Measurements from ENCODE around the gene FOXA3. TPM values are rescaled to one million over a fixed set of nuclear protein-coding genes. Genes with fewer than 3 reads are reported as not detected.

The FOXA3 gene
- total and polyA plus RNA-seq, 2 of the 4 experiments (the other 2 are of a cell fraction) = not detected

DNA sequence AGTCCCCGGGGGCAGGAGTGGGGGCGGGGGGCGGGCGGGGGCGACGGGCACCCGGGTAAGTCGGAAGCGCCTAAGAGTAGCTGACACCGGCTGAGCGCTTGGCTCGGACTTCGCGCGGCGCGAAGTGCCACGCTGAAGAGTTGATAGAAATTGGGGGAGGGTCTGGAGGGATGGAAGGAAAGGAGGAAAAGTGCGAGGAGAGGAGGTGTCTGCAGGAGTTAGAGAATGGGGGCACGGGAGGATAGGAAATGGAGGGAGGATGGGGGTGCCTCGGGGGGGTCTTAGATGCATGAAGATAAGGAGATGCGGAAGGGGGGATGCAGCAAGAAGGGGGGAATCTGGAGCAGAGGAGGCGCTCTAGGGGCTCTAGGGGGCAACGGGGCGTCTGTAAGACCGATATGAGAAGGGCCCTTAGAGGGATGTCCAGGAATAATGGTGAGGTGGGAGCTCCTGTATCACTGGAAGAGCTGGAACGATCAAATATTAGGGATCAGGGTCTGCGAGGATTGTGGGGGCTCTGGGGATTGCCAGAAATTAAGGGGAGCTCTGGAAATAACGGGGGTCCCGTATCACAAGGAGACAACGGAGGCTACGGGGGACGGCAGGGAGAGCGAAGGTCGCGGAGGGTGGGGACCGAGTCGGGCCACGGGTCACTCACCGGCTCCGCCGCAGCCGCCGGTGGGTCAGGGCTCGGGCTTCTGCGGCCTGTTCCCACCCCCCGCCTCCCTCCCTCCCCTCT lies 38.0 kb downstream of the FOXA3 start, which contains the start of gene MYPOP:
TSS of gene MYPOP (minus strand) at position 702 of the 739 bp plus-strand sequence. CDS start 840 bp downstream, outside the sequence.
- Histone ChIP-seq H3K4me3 (ENCODE audit: insufficient read depth, low read depth, low read length) (peak within 1 kb of the TSS; percentile 70), H2BK20ac (ENCODE audit: low read depth, low read length) (no peak within 1 kb of the TSS; the same call in 1 of the 2 replicates), H3K27ac (ENCODE audit: insufficient read depth, low read length) (peak within 1 kb of the TSS; percentile 68), H3K9ac (ENCODE audit: low read depth, low read length) (peak within 1 kb of the TSS; percentile 80), H2BK5ac (ENCODE audit: low read depth, low read length, poor library complexity, severe bottlenecking) (peak within 1 kb of the TSS; percentile 52), H3K23ac (ENCODE audit: low read depth, low read length) (peak within 1 kb of the TSS; percentile 82; the same call in 1 of the 2 replicates), H3K56ac (ENCODE audit: extremely low read depth, insufficient read depth, low read length) (peak within 1 kb of the TSS; percentile 62), H2AK9ac (replicated peaks; ENCODE audit: low read depth, low read length, poor library complexity) (peak within 1 kb of the TSS; percentile 91), H3K14ac (replicated peaks; ENCODE audit: low read depth, low read length) (peak within 1 kb of the TSS; percentile 76), H3K9me3 (ENCODE audit: control insufficient read depth, insufficient read depth, low read length) (no peaks in the 10 kb centered on the region), H2BK15ac (ENCODE audit: low read depth, low read length) (no peak within 1 kb of the TSS; the same call in 2 of the 3 replicates), H3K4ac (ENCODE audit: low read depth, low read length) (peak within 1 kb of the TSS; percentile 91), H2AFZ (replicated peaks; ENCODE audit: low read length, poor library complexity) (peak within 1 kb of the TSS; percentile 99), H4K20me1 (ENCODE audit: insufficient read depth, low read length) (0 out of 2 replicates have a peak, but pooled peaks cover 9% of the 10 kb centered on the region), H3K9me1 (ENCODE audit: insufficient read depth, low read length) (peaks cover 7% of the 10 kb centered on the region; the same call in 1 of the 2 replicates), H2AK5ac (ENCODE audit: low read depth, low read length) (peak within 1 kb of the TSS; percentile 51), H4K5ac (ENCODE audit: low read depth, low read length) (peak within 1 kb of the TSS; percentile 66), H3K79me1 (ENCODE audit: low read depth in 1 of 2, low read length in 2 of 2) (peaks cover 9 to 21% of the 10 kb centered on the region in 2 experiments), H4K91ac (ENCODE audit: insufficient read depth, low read depth, low read length) (peak within 1 kb of the TSS; percentile 86), H3K18ac (ENCODE audit: low read depth, low read length) (no peak within 1 kb of the TSS), H4K8ac (ENCODE audit: low read depth in 2 of 2, low read length in 2 of 2) (peak within 1 kb of the TSS; percentile 85 to 95), H3K36me3 (ENCODE audit: control insufficient read depth, insufficient read depth, low read length) (peaks cover 19% of the 10 kb centered on the region), H3K4me1 (ENCODE audit: control insufficient read depth, insufficient read depth, low read length) (0 out of 2 replicates have a peak, but pooled peaks cover 4% of the 10 kb centered on the region), H3K4me2 (ENCODE audit: low read depth, low read length) (peak within 1 kb of the TSS; percentile 89), H3K27me3 (ENCODE audit: control insufficient read depth, insufficient read depth, low read length) (no peaks in the 10 kb centered on the region), H2BK120ac (ENCODE audit: low read depth, low read length) (peak within 1 kb of the TSS; percentile 21; the same call in 1 of the 2 replicates)
- DNase-seq (no peak), ATAC-seq (ENCODE audit: low read depth) (peak; percentile 1)
- no TSS peak for BruUV-seq (replicated peaks)
- ChIA-PET POLR2A (ENCODE audit: unreplicated experiment) (no interaction called here), CTCF (interaction anchor here (0.6 kb wide), 1 partner anchor 1838 kb away, joined by 3 read pairs; no protein-coding TSS in a partner anchor)
- intact Hi-C loops (cut with micrococcal nuclease) = no loop called here
- 1% methylated on average over 26 of the region's 47 CpGs; no CpG with 5 or more reads in 1 of the 2 experiments for WGBS, 2 experiments (ENCODE audit: extremely low coverage in 2 of 2, insufficient read length in 1 of 2)
- in situ Hi-C loops (cut with MboI; ENCODE audit: low sequenced_read_pairs) = no loop called here
- dilution Hi-C loops (cut with HindIII; ENCODE audit: low sequenced_read_pairs, unreplicated experiment) = no loop called here
- TF ChIP-seq, protein P1, sequence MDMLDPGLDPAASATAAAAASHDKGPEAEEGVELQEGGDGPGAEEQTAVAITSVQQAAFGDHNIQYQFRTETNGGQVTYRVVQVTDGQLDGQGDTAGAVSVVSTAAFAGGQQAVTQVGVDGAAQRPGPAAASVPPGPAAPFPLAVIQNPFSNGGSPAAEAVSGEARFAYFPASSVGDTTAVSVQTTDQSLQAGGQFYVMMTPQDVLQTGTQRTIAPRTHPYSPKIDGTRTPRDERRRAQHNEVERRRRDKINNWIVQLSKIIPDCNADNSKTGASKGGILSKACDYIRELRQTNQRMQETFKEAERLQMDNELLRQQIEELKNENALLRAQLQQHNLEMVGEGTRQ (IDR thresholded peaks at IDR 0.05; ENCODE audit: low read depth, low read length) = no peak
- TF ChIP-seq MXI1 (IDR thresholded peaks at IDR 0.05; ENCODE audit: borderline replicate concordance, low read depth, low read length) = no peak
- TF ChIP-seq MAFK (IDR thresholded peaks at IDR 0.05; ENCODE audit: low read depth, low read length) = no peak
- no peak for TF ChIP-seq RAD21 (IDR thresholded peaks at IDR 0.05; ENCODE audit: low read length)
- no peak for TF ChIP-seq BHLHE40 (IDR thresholded peaks at IDR 0.05; ENCODE audit: low read depth, low read length)
- no peak for TF ChIP-seq RCOR1 (IDR thresholded peaks at IDR 0.05; ENCODE audit: insufficient replicate concordance, low read length)
- TF ChIP-seq RFX5 (IDR thresholded peaks at IDR 0.05; ENCODE audit: low read depth, low read length) = no peak
- no peak for TF ChIP-seq FOS (IDR thresholded peaks at IDR 0.05; ENCODE audit: low read depth, low read length)
- TF ChIP-seq CHD1 (IDR thresholded peaks at IDR 0.05; ENCODE audit: low read depth, low read length) = no peak
- TF ChIP-seq, protein P2, sequence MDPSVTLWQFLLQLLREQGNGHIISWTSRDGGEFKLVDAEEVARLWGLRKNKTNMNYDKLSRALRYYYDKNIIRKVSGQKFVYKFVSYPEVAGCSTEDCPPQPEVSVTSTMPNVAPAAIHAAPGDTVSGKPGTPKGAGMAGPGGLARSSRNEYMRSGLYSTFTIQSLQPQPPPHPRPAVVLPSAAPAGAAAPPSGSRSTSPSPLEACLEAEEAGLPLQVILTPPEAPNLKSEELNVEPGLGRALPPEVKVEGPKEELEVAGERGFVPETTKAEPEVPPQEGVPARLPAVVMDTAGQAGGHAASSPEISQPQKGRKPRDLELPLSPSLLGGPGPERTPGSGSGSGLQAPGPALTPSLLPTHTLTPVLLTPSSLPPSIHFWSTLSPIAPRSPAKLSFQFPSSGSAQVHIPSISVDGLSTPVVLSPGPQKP (IDR thresholded peaks at IDR 0.05; ENCODE audit: borderline replicate concordance, low read depth, low read length) = no peak
- TF ChIP-seq MAZ (IDR thresholded peaks at IDR 0.05; ENCODE audit: borderline replicate concordance, low read depth, low read length) = no peak
- no peak for TF ChIP-seq NFE2L2 (IDR thresholded peaks at IDR 0.05; ENCODE audit: low read depth, low read length)
- TF ChIP-seq POLR2A (IDR thresholded peaks at IDR 0.05; ENCODE audit: low read depth, low read length) = no peak
- no peak for TF ChIP-seq CEBPB (IDR thresholded peaks at IDR 0.05; ENCODE audit: low read depth, low read length)

Data from IMR-90 (cell line).